ENCODE results near the gene WDR49.

The WDR49 gene

DNA sequence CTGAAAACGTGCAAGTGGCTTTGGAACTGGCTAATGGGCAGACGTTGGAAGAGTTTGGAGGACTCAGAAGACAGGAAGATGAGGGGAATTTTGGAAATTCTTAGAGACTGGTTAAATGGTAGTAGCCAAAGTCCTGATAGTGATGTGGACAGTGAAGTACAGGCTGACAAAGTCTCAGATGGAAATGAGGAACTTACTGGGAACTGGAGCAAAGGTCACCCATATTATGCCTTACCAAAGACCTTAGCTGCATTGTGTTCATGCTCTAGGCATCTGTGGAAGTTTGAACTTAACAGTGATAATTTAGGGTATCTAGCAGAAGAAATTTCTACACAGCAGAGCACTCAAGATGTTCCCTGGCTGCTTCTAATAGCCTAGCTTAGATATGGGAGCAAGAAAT is 151.3 kb downstream of the WDR49 start:
- Mint-ChIP-seq H3K4me1 (ENCODE audit: low read depth in 2 of 2) (no peaks in the 10 kb centered on the region), H3K4me3 (no peak overlapping the region), H3K9me3 (no peaks in the 10 kb centered on the region), H3K36me3 (ENCODE audit: insufficient read depth) (no peaks in the 10 kb centered on the region), H3K27ac (no peak overlapping the region), H3K27me3 (no peaks in the 10 kb centered on the region)
- ATAC-seq (replicated peaks) (no peak), DNase-seq (no peak)

DNA sequence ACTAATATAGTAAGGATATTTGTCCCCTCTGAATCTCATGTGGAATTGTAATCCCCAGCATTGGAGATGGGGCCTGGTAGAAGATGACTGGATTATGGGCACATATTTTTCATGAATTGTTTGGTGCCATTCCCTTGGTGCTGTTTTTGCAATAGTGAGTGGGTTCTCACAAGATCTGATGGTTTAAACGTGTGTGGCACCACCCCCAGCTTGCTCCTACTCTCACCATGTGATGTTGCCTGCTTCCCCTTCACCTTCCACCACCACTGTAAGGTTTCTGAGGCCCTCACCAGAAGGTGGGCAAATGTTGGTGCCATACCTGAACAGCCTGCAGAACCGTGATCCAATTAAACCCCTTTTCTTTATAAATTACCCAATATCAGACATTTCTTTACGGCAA is 151.8 kb downstream of the WDR49 start:
- H3K4me3 Mint-ChIP-seq: no peak overlapping the region
- no peaks in the 10 kb centered on the region for H3K36me3 Mint-ChIP-seq (ENCODE audit: insufficient read depth)
- peaks cover 0 to under 1% of the 10 kb centered on the region in 2 donors for H3K9me3 Mint-ChIP-seq
- no peaks in the 10 kb centered on the region for H3K4me1 Mint-ChIP-seq (ENCODE audit: low read depth in 2 of 2)
- DNase-seq: no peak
- no peaks in the 10 kb centered on the region for H3K27me3 Mint-ChIP-seq
- no peak overlapping the region for H3K27ac Mint-ChIP-seq
- ATAC-seq (replicated peaks): no peak

DNA sequence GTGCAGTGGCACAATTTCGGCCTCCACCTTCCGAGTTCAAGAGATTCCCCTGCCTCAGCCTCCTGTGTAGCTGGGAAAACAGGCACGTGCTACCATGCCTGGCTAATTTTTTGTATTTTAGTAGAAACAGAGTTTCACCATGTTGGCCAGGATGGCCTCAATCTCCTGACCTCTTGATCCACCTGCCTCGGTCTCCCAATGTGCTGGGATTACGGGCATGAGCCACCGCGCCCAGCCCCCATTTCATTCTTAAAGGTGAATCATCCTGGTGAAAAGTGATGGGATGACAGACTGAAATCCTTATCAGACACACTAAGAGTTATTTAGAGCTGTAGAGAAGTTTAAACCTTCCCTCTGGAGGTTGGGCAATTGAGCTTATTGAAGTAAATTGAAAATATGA is 155.8 kb downstream of the WDR49 start:
- no peaks in the 10 kb centered on the region for H3K27me3 Mint-ChIP-seq
- H3K9me3 Mint-ChIP-seq: peaks cover 0 to 2% of the 10 kb centered on the region in 2 donors
- no peak overlapping the region for H3K27ac Mint-ChIP-seq
- DNase-seq: no peak
- no peak overlapping the region for H3K4me3 Mint-ChIP-seq
- no peaks in the 10 kb centered on the region for H3K36me3 Mint-ChIP-seq (ENCODE audit: insufficient read depth)
- no peaks in the 10 kb centered on the region for H3K4me1 Mint-ChIP-seq (ENCODE audit: low read depth in 2 of 2)
- no peak for ATAC-seq (replicated peaks)

DNA sequence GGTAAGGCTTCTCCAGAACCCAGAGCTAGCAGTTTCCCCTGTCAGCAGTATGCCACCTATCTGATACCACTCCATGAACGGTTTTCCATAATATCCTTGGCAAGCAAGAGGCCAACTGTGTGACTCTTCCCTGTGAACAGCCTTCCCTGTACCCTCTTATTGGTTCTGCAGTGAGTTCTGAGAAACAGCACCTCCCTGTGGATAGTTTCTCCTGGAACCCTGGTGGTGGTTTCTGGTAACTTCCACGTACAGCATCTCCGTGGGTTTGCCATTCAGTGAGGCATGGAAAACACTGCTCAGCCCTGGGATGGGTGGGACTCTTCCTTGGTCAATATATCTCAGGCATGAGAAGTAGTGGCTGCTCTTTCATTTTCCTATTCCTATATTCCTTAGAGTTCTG is 160.5 kb downstream of the WDR49 start:
- DNase-seq (no peak), ATAC-seq (replicated peaks) (no peak)
- Mint-ChIP-seq H3K27ac (no peak overlapping the region), H3K4me3 (no peak overlapping the region), H3K9me3 (peaks cover 0 to 8% of the 10 kb centered on the region in 2 donors), H3K27me3 (no peaks in the 10 kb centered on the region), H3K36me3 (ENCODE audit: insufficient read depth) (no peaks in the 10 kb centered on the region), H3K4me1 (ENCODE audit: low read depth in 2 of 2) (no peaks in the 10 kb centered on the region)

DNA sequence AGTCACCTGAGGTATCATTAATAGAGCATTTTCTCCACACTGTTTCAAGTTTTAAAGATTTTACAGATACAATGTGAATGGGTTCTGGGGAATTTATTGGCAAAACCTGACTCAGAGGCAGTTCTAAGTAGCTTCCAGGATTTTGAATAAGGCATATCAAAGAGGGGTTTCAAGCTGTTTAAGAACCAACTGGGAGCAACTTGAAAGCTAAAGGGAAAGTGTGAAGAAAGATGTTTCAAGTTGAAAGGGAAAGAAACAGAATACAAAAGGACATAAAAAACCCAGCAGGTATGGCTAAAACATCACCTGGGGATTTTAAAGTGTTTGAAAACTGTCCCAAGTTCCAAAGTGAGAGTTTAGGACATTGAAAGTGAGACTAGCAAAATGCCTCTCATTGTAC is 162.1 kb downstream of the WDR49 start:
- no peak overlapping the region for H3K27ac Mint-ChIP-seq
- no peak for DNase-seq
- H3K36me3 Mint-ChIP-seq (ENCODE audit: insufficient read depth): no peaks in the 10 kb centered on the region
- no peaks in the 10 kb centered on the region for H3K4me1 Mint-ChIP-seq (ENCODE audit: low read depth in 2 of 2)
- H3K4me3 Mint-ChIP-seq: no peak overlapping the region
- ATAC-seq (replicated peaks): no peak
- no peaks in the 10 kb centered on the region for H3K27me3 Mint-ChIP-seq
- peaks cover 0 to 6% of the 10 kb centered on the region in 2 donors for H3K9me3 Mint-ChIP-seq

DNA sequence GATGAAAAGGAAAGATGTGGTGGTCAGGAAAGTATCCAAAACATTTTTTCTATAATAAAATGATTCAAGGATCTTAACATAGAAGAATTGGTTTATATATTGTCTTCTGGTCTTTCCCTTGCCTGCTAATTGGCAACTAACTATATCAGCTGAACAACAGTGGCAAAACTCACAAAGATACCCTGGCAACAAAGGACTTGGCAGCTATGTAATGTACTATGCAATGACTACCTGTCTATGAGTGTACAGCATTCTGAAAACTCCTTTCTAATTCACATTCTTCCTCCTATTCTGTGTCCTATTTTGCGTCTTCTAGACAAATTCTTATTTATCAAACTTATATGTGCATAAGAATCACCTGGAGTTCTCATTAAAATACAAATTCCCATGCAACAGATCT is 164.2 kb downstream of the WDR49 start:
- H3K27ac Mint-ChIP-seq: no peak overlapping the region
- ATAC-seq (replicated peaks) (no peak), DNase-seq (no peak)
- peaks cover 0 to 6% of the 10 kb centered on the region in 2 donors for H3K9me3 Mint-ChIP-seq
- H3K4me1 Mint-ChIP-seq (ENCODE audit: low read depth in 2 of 2): no peaks in the 10 kb centered on the region
- no peak overlapping the region for H3K4me3 Mint-ChIP-seq
- H3K27me3 Mint-ChIP-seq: no peaks in the 10 kb centered on the region
- H3K36me3 Mint-ChIP-seq (ENCODE audit: insufficient read depth): peaks cover 2% of the 10 kb centered on the region

DNA sequence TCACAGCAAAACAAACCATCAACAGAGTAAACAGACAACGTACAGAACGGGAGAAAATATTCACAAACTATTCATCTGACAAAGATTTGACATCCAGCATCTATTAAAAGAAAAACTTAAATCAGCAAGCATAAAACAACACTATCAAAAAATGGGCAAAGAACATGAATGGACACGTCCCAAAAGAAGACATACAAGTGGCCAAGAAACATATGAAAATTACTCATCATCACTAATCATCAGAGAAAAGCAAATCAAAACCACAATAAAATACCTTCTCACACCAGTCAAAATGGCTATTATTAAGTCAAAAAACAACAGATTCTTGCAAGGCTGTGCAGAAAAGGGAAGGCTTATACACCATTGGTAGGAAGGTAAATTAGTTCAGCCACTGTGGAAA is 166.2 kb downstream of the WDR49 start:
- ATAC-seq (replicated peaks) (no peak), DNase-seq (no peak)
- Mint-ChIP-seq H3K27me3 (no peaks in the 10 kb centered on the region), H3K36me3 (ENCODE audit: insufficient read depth) (peaks cover 2% of the 10 kb centered on the region), H3K4me3 (no peak overlapping the region), H3K9me3 (peaks cover 0 to 6% of the 10 kb centered on the region in 2 donors), H3K4me1 (ENCODE audit: low read depth in 2 of 2) (no peaks in the 10 kb centered on the region), H3K27ac (no peak overlapping the region)

DNA sequence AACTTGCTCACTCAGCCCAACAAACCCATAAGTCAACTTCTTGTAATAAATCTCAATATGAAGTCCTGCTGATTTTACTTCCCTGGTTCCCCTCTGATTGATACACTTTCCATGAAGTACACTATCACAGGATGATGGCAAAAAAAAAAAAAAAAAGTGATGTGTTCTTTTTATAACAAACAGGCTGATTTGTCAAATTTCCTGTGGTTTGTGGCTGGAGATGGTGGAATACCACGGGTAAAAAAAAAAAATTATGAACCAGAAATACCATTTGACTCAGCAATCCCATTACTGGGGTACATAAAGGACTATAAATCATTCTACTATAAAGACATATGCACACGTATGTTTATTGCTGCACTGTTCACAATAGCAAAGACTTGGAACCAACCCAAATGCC is 169.2 kb downstream of the WDR49 start:
- ATAC-seq (replicated peaks): no peak
- Mint-ChIP-seq H3K36me3 (ENCODE audit: insufficient read depth) (peaks cover 2% of the 10 kb centered on the region), H3K9me3 (peaks cover 0 to 1% of the 10 kb centered on the region in 2 donors), H3K4me1 (ENCODE audit: low read depth in 2 of 2) (no peaks in the 10 kb centered on the region), H3K4me3 (no peak overlapping the region), H3K27me3 (no peaks in the 10 kb centered on the region), H3K27ac (no peak overlapping the region)
- no peak for DNase-seq

DNA sequence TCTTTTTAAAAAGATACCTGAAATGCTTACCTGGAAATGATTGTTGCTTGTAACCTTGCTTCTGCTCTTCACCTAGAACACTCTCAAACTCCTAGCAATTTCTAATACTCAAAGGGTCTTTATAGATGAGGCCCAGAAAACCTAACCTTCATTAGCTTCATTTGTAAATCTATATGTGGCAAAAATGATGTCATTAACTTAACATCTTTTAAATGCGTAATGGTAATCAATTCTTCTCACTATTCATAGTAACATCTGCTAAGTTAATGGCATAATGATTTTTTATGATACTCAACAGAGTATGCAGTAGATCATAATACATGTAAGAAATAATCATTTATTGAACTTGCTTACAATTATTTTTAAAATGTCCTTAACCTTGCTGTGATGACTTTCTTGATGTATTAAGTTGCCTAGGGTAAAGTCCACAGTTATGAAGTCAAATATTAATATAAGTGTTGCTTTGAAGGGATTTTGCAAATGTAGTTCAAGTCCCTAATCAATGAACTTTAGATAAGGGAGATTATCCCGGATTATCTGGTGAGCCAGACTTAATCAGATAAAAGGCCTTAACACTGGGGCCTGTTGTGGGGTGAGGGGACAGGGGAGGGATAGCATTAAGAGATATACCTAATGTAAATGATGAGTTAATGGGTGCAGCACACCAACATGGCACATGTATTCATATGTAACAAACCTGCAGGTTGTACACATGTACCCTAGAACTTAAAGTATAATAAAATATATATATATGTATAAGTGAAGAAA is 169.8 kb downstream of the WDR49 start:
- H3K36me3 Mint-ChIP-seq (ENCODE audit: insufficient read depth): peaks cover 2% of the 10 kb centered on the region
- peaks cover 0 to 1% of the 10 kb centered on the region in 2 donors for H3K9me3 Mint-ChIP-seq
- H3K4me1 Mint-ChIP-seq (ENCODE audit: low read depth in 2 of 2): no peaks in the 10 kb centered on the region
- H3K27me3 Mint-ChIP-seq: no peaks in the 10 kb centered on the region
- no peak for DNase-seq
- no peak overlapping the region for H3K4me3 Mint-ChIP-seq
- no peak for ATAC-seq (replicated peaks)
- H3K27ac Mint-ChIP-seq: no peak overlapping the region

DNA sequence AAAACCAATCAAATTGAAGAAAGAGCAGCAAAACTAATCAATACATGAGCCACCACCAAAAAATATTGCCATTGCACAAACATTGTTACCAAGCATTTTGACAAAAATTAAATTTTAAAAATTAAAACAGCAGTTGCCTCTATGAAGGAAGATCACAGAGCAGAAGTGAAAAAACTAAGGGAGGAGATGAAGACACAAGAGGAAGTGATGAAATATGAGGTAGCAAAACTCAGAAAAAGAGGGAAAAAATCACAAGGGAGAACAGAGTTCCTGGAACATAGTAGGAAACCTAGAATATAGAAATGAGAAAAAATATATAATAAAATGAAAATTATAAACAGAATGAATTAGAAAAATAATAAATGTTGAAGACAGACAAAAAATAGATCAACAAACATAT is 172.6 kb downstream of the WDR49 start:
- H3K9me3 Mint-ChIP-seq: peaks cover 0 to 1% of the 10 kb centered on the region in 2 donors
- no peaks in the 10 kb centered on the region for H3K27me3 Mint-ChIP-seq
- H3K4me1 Mint-ChIP-seq (ENCODE audit: low read depth in 2 of 2): no peaks in the 10 kb centered on the region
- H3K36me3 Mint-ChIP-seq (ENCODE audit: insufficient read depth): peaks cover 2% of the 10 kb centered on the region
- no peak for DNase-seq
- no peak overlapping the region for H3K4me3 Mint-ChIP-seq
- ATAC-seq (replicated peaks): no peak
- H3K27ac Mint-ChIP-seq: no peak overlapping the region

DNA sequence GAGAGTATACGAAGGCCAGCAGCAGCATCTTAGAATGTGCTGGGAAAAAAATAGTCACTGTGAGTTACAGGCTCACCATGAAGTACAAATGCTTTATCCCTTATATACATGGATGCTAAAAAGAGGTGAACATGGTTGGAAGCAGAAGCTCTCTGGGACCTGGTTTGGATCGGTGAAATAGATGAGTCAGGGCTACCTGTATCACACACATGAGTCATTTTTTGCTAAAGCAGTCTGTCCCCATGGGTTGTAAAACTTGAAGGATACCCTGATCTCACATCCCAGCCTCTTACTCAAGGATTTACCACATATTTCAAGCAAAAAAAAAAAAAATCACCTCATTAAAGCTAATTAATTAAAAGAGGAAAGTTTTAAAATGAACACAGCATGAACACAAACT is 173.0 kb downstream of the WDR49 start:
- DNase-seq (no peak), ATAC-seq (replicated peaks) (no peak)
- no peaks in the 10 kb centered on the region for H3K4me1 Mint-ChIP-seq (ENCODE audit: low read depth in 2 of 2)
- H3K4me3 Mint-ChIP-seq: no peak overlapping the region
- H3K27me3 Mint-ChIP-seq: no peaks in the 10 kb centered on the region
- H3K36me3 Mint-ChIP-seq (ENCODE audit: insufficient read depth): no peaks in the 10 kb centered on the region
- peaks cover 0 to 1% of the 10 kb centered on the region in 2 donors for H3K9me3 Mint-ChIP-seq
- no peak overlapping the region for H3K27ac Mint-ChIP-seq

DNA sequence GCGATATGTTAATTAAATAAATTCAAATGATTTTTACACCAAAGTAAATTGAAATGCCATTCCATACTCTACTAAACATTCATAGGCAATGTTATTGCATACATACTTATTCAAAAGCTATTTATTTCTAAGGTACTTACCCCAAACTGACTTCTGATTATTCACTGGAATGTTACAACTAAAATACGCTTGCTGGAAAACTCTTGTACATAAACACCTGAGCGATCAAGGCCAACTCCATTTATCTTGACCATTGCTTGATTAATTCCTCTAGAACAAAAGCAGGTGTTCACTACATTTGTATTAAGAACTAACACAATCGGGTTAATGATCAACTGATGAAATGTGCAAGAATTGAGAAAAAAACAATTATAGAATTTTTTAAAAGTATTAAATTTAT is 179.9 kb downstream of the WDR49 start, which contains the start of gene SERPINI2:
Gene SERPINI2, minus strand, starts transcription at position 180 of the 400 bp plus-strand sequence. CDS start 2,208 bp downstream, outside the sequence.
- ATAC-seq (replicated peaks) (no peak), DNase-seq (no peak)
- Mint-ChIP-seq H3K27me3 (no peaks in the 10 kb centered on the region), H3K27ac (no peak within 1 kb of the TSS), H3K36me3 (ENCODE audit: insufficient read depth) (no peaks in the 10 kb centered on the region), H3K9me3 (no peaks in the 10 kb centered on the region), H3K4me1 (ENCODE audit: low read depth in 2 of 2) (no peaks in the 10 kb centered on the region), H3K4me3 (no peak within 1 kb of the TSS)

DNA sequence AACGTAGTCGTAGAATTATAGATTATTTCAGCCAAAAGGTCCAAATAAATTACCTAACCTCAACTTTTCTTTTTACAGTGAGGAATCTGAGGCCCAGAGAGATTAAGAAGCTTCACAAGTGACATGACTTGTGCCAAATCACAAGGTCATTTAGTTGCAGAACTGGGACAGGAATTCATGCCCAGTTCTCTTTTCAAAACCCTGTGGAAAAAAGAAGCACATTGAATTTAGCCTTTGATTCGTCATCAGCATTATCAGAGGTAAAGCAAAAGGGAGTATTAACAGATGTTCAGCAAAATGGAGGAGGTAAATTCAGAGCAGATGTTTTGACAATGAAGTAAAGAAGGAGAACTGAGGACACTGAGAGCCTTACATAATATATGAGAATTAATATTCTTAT is 184.4 kb downstream of the WDR49 start:
- H3K27ac Mint-ChIP-seq: no peak overlapping the region
- DNase-seq (no peak), ATAC-seq (replicated peaks) (no peak)
- H3K36me3 Mint-ChIP-seq (ENCODE audit: insufficient read depth): no peaks in the 10 kb centered on the region
- H3K4me1 Mint-ChIP-seq (ENCODE audit: low read depth in 2 of 2): no peaks in the 10 kb centered on the region
- H3K9me3 Mint-ChIP-seq: no peaks in the 10 kb centered on the region
- H3K4me3 Mint-ChIP-seq: no peak overlapping the region
- no peaks in the 10 kb centered on the region for H3K27me3 Mint-ChIP-seq

DNA sequence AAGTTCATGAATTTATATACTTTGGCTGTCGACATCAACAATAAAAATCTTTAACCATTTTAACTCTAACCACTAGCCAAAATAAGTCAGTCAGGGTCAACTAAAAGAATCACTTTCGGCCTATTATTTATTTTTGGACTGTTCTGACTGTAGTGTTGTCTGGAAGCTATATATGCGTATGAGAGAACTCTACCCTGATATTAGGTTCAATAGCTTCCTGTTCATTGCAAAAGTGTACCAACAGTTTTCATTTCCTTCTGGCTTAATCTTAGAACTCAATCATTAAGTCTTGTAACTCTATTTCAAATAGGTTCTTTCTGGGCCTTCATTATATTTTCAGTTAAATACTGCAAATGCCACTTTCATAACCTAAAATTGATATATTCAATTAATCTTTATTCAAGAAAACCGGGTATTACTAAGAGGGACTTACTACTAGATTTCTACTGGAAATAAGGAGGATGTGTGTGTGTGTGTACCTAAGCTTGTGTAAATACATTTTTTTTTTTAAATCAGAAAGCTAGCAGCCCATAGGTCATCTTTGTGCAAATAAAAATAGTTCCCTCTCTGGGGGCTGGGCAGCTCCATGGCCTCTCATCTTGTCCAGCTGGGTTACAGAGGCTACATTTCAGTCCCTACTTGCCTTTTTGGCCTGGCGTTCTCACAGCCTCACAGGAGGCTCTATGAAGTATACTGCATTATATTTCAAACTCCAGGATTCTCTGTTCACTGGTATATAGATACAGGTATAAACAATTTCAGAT is 185.7 kb downstream of the WDR49 start:
- Mint-ChIP-seq H3K4me1 (ENCODE audit: low read depth in 2 of 2) (no peaks in the 10 kb centered on the region), H3K36me3 (ENCODE audit: insufficient read depth) (no peaks in the 10 kb centered on the region), H3K9me3 (no peaks in the 10 kb centered on the region), H3K27ac (no peak overlapping the region), H3K4me3 (no peak overlapping the region), H3K27me3 (no peaks in the 10 kb centered on the region)
- ATAC-seq (replicated peaks): no peak
- no peak for DNase-seq
